ENCODE data around the gene FBN2.

GRCh38 chr5:128574041-128574440 lies 36.0 kb upstream of the FBN2 start:
- TF ChIP-seq POLR2A (IDR thresholded peaks at IDR 0.05), result no peak
- TF ChIP-seq CTCF (IDR thresholded peaks at IDR 0.05), result no peak
